Nephron (organoid): ENCODE measurements around the gene SLC29A4.
"Not testable (repeated sequence)": the region's sequence is repeated elsewhere in the genome, so short reads cannot be mapped to it uniquely, and the experiment has no call there.

ENCODE experiments used
- H3K27ac Mint-ChIP-seq, 3 experiments: 2 replicates each; pipeline ENCODE4 v1.8.0; 2020; ENCODE audit warnings: mixed read lengths in 3 of 3, mild to moderate bottlenecking in 2 of 3, moderate library complexity in 1 of 3
- H3K27me3 Mint-ChIP-seq: 2 replicates; pipeline ENCODE4 v1.8.0; 2021; ENCODE audit warnings: low read depth, mild to moderate bottlenecking, moderate library complexity, mixed read lengths
- H3K36me3 Mint-ChIP-seq: 2 replicates; pipeline ENCODE4 v1.8.0; 2020; ENCODE audit warnings: low read depth, mixed read lengths
- H3K4me1 Mint-ChIP-seq: 2 replicates; pipeline ENCODE4 v1.8.0; 2020; ENCODE audit warnings: mixed read lengths
- H3K4me3 Mint-ChIP-seq, 3 experiments: 2 replicates each; pipeline ENCODE4 v1.8.0; 2020; ENCODE audit warnings: mild to moderate bottlenecking in 3 of 3, mixed read lengths in 3 of 3, moderate library complexity in 2 of 3
- H3K9me3 Mint-ChIP-seq: 2 replicates; pipeline ENCODE4 v1.8.0; 2020; ENCODE audit warnings: mixed read lengths
- CTCF ChIP-seq, 3 experiments: fragments of 200-600 bp; sonication (generic); IDR thresholded peaks; one replicate each; pipeline ENCODE4 v1.5.0; 2021; ENCODE audit warnings: antibody characterized with exemption in 3 of 3; ENCODE audit not compliant: unreplicated experiment in 3 of 3

Gene SLC29A4

DNA sequence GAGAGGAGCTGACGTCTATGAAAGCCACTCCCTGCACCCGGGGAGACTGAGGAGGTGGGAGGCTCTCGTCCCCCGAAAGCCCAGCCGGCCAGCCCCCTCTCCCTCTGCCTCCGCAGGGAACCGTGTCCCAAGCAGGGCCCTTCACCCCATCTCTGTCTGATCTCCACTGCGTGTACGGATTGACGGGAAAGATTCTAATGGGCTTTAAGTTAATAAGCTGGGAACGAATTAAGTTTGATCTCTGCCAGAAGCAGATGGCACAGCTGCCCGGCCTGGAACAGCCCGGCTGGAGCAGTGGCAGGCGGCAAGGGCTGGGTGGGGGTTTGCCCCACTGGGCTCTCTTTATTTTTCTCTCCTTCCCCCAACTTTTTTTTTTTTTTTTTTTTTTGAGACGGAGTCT, 6.1 kb upstream of the SLC29A4 start:
- no peak overlapping the region for H3K27ac Mint-ChIP-seq

DNA sequence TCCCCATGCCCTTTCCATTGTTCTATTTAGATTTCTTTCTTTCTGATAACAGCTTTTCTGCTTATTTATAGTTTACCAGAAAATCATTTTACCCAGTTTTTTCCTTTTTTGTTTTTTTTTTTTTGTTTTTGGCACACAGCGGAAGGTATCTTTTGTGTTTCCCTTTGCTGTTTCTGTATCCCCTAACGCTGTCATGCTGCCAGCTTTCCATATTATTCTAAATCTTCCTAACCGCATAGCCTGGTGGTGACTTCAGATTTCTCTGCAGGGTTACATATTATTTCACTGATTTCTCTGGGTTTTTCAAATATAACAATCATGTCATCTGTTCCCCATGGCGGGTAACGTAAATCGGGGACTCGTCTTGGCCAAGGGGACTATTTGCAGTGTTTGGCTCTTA, 4.0 kb upstream of the SLC29A4 start:
- Mint-ChIP-seq H3K27ac (peak overlapping the region in 2 of 3 experiments; percentile 55 to 57), H3K36me3 (no peaks in the 10 kb centered on the region), H3K9me3 (no peaks in the 10 kb centered on the region), H3K27me3 (peaks cover 24% of the 10 kb centered on the region), H3K4me3 (no peak overlapping the region), H3K4me1 (peaks cover 14% of the 10 kb centered on the region)
- TF ChIP-seq CTCF (IDR thresholded peaks at IDR 0.05; ENCODE audit: unreplicated experiment in 3 of 3) = no peak

More for the DNA sequence above, 6.1 kb upstream of the SLC29A4 start:
- Mint-ChIP-seq H3K36me3 (no peaks in the 10 kb centered on the region), H3K27me3 (peaks cover 24% of the 10 kb centered on the region), H3K9me3 (no peaks in the 10 kb centered on the region), H3K4me1 (peaks cover 17% of the 10 kb centered on the region), H3K4me3 (no peak overlapping the region)
- TF ChIP-seq CTCF (IDR thresholded peaks at IDR 0.05; ENCODE audit: unreplicated experiment in 3 of 3) = no peak

DNA sequence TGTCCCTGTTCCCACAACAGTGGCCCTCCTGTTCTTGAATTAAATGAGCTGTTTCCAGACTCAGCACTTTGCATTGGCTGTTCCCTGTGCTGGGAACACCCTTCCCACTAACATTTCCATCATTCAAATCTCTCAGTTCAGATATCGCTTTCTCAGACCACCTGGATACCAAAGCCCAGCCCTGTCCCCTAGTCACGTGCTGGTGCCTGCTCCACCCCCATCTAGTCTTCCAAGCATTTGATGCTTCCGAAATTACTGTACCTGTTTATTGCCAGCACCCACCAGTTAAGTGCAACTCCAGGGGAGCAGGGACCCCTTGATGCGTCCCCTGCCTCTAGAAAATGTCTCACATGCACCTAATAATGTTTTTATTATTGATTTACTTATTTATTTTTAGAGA, 3.0 kb upstream of the SLC29A4 start:
- TF ChIP-seq CTCF (IDR thresholded peaks at IDR 0.05; ENCODE audit: unreplicated experiment in 3 of 3) = no peak
- H3K4me3 Mint-ChIP-seq = no peak overlapping the region
- H3K9me3 Mint-ChIP-seq = no peaks in the 10 kb centered on the region
- H3K27me3 Mint-ChIP-seq = peaks cover 19% of the 10 kb centered on the region
- H3K4me1 Mint-ChIP-seq = peaks cover 16% of the 10 kb centered on the region
- no peak overlapping the region for H3K27ac Mint-ChIP-seq
- H3K36me3 Mint-ChIP-seq = no peaks in the 10 kb centered on the region

GRCh38 chr7:5281598-5282500, 894 bp upstream of the SLC29A4 start:
- H3K36me3 Mint-ChIP-seq, H3K9me3 Mint-ChIP-seq: not testable (repeated sequence)
- Mint-ChIP-seq H3K27ac (peak overlapping the region in 1 of 3 experiments; percentile 50), H3K4me1 (peaks cover 10% of the 10 kb centered on the region), H3K4me3 (peak overlapping the region; percentile 67 to 68 (median 67)), H3K27me3 (peaks cover 18% of the 10 kb centered on the region)

DNA sequence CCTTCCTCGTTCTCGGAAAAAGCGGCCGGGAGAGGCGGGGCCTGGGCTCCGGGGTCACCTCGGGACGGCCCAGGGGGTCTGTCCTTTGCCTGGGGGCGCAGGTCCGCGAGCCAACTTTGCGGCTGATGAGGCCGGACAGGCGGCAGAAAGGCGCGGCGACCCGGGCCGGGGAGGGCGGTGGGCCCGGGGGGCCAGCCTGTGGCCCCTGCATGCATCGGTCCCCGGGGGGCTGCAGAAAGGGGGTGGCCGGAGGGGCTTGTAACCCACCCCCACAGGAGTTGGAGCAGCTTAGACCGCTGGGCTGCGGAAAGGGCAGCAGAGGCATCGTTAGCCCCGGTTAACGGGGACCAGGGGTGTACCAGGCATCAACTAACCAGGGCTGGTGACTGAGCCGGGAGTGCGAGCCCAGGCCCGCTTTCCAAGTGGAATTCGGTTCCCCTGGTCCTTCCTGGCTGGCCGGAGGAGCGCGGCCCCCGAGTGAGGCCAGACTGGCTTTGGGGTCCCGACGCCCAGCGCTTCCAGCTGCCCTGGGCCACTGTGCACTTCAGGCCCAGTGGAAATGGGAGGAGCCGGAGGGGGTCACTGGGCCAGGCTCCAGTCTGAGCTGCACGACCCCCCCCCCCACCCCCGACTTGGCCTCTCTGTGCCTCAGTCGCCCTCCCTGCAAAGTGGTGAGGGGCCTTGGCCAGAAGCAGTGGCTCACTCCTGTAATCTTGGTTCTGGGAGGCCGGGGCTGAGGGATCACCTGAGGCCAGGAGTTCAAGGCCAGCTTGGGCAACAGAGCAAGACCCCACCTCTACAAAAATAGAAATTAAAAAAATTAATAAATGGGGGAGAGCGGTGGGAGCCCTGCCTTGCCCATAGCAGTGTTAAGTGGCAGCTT, 919 bp downstream of the SLC29A4 start:
- no peaks in the 10 kb centered on the region for H3K36me3 Mint-ChIP-seq
- H3K4me3 Mint-ChIP-seq = peak overlapping the region; percentile 66 to 84 (median 77)
- no peaks in the 10 kb centered on the region for H3K9me3 Mint-ChIP-seq
- no peak overlapping the region for H3K27ac Mint-ChIP-seq
- TF ChIP-seq CTCF (IDR thresholded peaks at IDR 0.05; ENCODE audit: unreplicated experiment in 3 of 3) = no peak
- H3K27me3 Mint-ChIP-seq = peaks cover 15% of the 10 kb centered on the region
- H3K4me1 Mint-ChIP-seq = peaks cover 8% of the 10 kb centered on the region
